Measurements from ENCODE around the gene NPNT.

The NPNT gene

GRCh38 chr4:105991726-105992125, 96.5 kb downstream of the NPNT start:
- TF ChIP-seq POLR2AphosphoS5 (IDR thresholded peaks at IDR 0.05; ENCODE audit: low read depth, low read length), result no peak
- TF ChIP-seq FOXP2 (optimal IDR thresholded peaks at IDR 0.05; ENCODE audit: borderline replicate concordance, extremely low read depth, extremely low read length, insufficient read depth), result no peak
- no peak for TF ChIP-seq TAF1 (IDR thresholded peaks at IDR 0.05; ENCODE audit: borderline replicate concordance, insufficient read depth, low read length)
- no peak for TF ChIP-seq SIN3A (IDR thresholded peaks at IDR 0.05; ENCODE audit: borderline replicate concordance, insufficient read depth, low read length)
- TF ChIP-seq REST (IDR thresholded peaks at IDR 0.05; ENCODE audit: insufficient read depth in 1 of 2, low read depth in 2 of 2, low read length in 2 of 2), result no peak

DNA sequence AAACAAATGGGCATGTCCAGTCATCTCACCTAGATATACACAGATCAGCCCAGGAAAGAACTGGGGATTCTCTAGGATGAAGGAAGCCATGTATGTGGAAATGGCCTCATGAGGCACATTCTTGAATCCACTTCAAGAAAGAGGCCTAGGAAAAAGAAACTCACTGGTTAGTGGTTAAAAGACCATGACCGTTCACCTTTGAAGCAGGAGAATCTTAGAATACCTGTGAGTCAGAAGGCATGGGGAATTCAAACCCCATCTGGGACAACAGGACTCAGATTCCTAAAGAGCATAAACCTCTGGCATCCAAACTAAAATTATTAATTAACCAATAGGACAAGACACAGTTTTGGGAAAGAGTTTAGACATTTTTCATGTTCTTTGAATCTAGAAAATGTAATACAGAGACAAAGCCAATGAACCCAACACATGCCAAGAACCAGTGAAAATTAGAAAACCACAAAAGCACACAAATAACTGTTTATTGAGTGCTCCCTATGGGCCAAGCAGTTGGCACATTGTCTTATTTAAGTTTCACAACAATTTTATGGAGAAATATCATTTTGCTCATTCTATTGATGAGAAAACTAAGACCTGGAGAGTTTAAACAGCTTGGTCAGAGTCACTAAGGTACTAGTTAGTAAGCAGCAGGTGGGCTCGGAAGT, 97.5 kb downstream of the NPNT start:
- TF ChIP-seq REST (IDR thresholded peaks at IDR 0.05; ENCODE audit: insufficient read depth in 1 of 2, low read depth in 2 of 2, low read length in 2 of 2) (no peak), TAF1 (IDR thresholded peaks at IDR 0.05; ENCODE audit: borderline replicate concordance, insufficient read depth, low read length) (no peak), POLR2AphosphoS5 (IDR thresholded peaks at IDR 0.05; ENCODE audit: low read depth, low read length) (no peak), FOXP2 (optimal IDR thresholded peaks at IDR 0.05; ENCODE audit: borderline replicate concordance, extremely low read depth, extremely low read length, insufficient read depth) (no peak), SIN3A (IDR thresholded peaks at IDR 0.05; ENCODE audit: borderline replicate concordance, insufficient read depth, low read length) (no peak)

DNA sequence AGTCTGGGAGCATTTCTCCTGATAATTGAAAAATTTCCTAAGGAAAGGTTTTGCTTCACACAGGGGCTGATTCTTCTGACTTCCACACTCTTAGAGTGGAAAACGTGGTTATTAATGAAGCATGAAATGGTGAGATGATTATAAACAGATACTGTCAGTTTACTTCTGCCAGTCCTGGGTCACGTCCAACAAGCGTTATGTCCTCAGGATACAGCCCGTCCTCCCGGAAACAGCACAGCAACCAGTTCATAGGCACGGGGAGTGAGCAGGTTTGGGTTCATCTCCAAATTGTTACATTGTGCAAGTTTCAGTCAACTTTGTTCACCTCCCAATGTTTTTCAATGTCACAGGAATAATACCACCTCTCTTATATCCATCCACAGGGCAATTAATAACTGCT, 98.8 kb downstream of the NPNT start:
- TF ChIP-seq TAF1 (IDR thresholded peaks at IDR 0.05; ENCODE audit: borderline replicate concordance, insufficient read depth, low read length) (no peak), FOXP2 (optimal IDR thresholded peaks at IDR 0.05; ENCODE audit: borderline replicate concordance, extremely low read depth, extremely low read length, insufficient read depth) (no peak), REST (IDR thresholded peaks at IDR 0.05; ENCODE audit: insufficient read depth in 1 of 2, low read depth in 2 of 2, low read length in 2 of 2) (no peak), POLR2AphosphoS5 (IDR thresholded peaks at IDR 0.05; ENCODE audit: low read depth, low read length) (no peak), SIN3A (IDR thresholded peaks at IDR 0.05; ENCODE audit: borderline replicate concordance, insufficient read depth, low read length) (no peak)

GRCh38 chr4:105994841-105995501, 99.7 kb downstream of the NPNT start:
- TF ChIP-seq SIN3A (IDR thresholded peaks at IDR 0.05; ENCODE audit: borderline replicate concordance, insufficient read depth, low read length) (no peak), POLR2AphosphoS5 (IDR thresholded peaks at IDR 0.05; ENCODE audit: low read depth, low read length) (no peak), REST (IDR thresholded peaks at IDR 0.05; ENCODE audit: insufficient read depth in 1 of 2, low read depth in 2 of 2, low read length in 2 of 2) (no peak), FOXP2 (optimal IDR thresholded peaks at IDR 0.05; ENCODE audit: borderline replicate concordance, extremely low read depth, extremely low read length, insufficient read depth) (no peak), TAF1 (IDR thresholded peaks at IDR 0.05; ENCODE audit: borderline replicate concordance, insufficient read depth, low read length) (no peak)
